GM18517 (cell line): Measurements from ENCODE around the gene FGGY.

ENCODE experiments used
- ATAC-seq: cut with Tn5 transposase; IDR thresholded peaks from one replicate; pipeline ENCODE4 v1.9.1; 2021; ENCODE audit warnings: mild to moderate bottlenecking, moderate library complexity; ENCODE audit not compliant: unreplicated experiment

FGGY gene

GRCh38 chr1:59788825-59789224 is 491.9 kb downstream of the FGGY start:
- no peak for ATAC-seq

GRCh38 chr1:59798600-59798999 is 501.7 kb downstream of the FGGY start:
- ATAC-seq: no peak

GRCh38 chr1:59803458-59804038 is 506.7 kb downstream of the FGGY start:
- ATAC-seq: no peak

- no peak for ATAC-seq
These were observed 507.4 kb downstream of the FGGY start for GRCh38 chr1:59804301-59804700.

- no peak for ATAC-seq
These were observed 508.7 kb downstream of the FGGY start for GRCh38 chr1:59805554-59805953.
